Measurements from ENCODE around the gene ST7.

Gene ST7

DNA sequence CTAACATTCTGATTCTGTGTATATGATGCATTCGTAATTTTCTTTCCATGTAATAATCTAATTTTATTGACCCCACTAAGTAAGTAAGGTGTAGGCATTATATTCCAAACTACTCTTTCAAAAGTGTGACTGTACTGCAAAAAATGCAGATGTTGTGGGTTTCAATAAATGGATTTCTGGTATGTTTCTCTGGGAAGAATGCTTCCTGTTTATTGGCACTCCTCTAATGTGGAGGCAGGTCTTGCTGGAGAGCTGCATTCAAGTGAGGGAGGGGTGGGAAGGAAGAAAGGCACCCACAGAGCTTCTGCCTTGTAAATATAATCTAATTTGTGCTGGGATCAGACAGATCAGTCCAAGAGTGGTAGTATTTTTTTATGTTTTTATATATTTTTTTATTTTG, 23.9 kb downstream of the ST7 start:
- no peak for DNase-seq (ENCODE audit: low spot score in 2 of 2)
- no peaks in the 10 kb centered on the region for H3K27me3 ChIP-seq (ENCODE audit: low read depth)
- H3K4me3 ChIP-seq = no peak overlapping the region
- in situ Hi-C loops (cut with MboI; ENCODE audit: low sequenced_read_pairs) = no loop called here
- H3K36me3 ChIP-seq (replicated peaks) = no peaks in the 10 kb centered on the region
- 0 out of 2 replicates have a peak, but pooled peaks cover 4% of the 10 kb centered on the region for H3K4me1 ChIP-seq
- no peaks in the 10 kb centered on the region for H3K9me3 ChIP-seq

DNA sequence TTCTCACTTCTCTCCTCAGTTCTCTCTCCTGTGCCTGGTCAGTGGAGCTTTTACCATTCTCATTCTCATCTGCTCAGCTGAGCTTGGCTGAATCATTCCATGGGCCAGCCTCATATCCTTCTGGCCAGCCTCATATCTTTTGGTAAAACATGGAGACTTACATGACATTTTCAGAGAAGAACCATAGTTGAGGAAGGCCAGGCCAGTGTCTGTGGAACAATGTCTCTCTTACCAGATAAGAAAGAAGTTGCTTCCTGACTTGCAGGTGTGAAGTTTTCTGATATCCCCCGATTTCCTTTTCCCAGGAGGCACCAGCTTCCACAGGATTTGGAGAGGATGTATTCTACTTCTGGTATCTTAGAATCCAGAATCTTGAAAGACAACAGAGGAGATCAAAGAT, 24.7 kb downstream of the ST7 start:
- Histone ChIP-seq H3K27me3 (ENCODE audit: low read depth) (no peaks in the 10 kb centered on the region), H3K9me3 (no peaks in the 10 kb centered on the region), H3K36me3 (replicated peaks) (no peaks in the 10 kb centered on the region), H3K4me3 (no peak overlapping the region), H3K4me1 (0 out of 2 replicates have a peak, but pooled peaks cover 4% of the 10 kb centered on the region)
- DNase-seq (ENCODE audit: low spot score in 2 of 2) = no peak
- in situ Hi-C loops (cut with MboI; ENCODE audit: low sequenced_read_pairs) = no loop called here

DNA sequence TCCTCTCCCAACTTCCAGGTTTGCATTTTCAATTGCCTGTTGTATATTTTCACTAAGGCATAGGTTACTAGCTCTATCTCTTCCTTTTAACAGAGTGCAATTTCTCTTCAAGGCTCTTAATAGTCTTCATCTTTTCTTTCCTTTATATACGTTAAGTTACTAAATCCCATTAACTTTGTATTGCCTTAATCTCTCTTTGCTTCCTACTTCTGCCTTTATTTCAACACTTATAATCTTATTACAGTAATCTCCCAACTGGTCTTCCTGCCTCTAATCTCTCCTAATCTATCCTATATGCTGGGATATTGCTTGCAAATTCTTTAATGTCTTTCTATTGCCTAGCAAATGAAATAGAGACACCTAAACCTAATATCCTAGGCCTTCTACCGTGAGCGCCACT, 26.1 kb downstream of the ST7 start:
- no peak overlapping the region for H3K4me3 ChIP-seq
- H3K36me3 ChIP-seq (replicated peaks) = no peaks in the 10 kb centered on the region
- in situ Hi-C loops (cut with MboI; ENCODE audit: low sequenced_read_pairs) = no loop called here
- no peaks in the 10 kb centered on the region for H3K9me3 ChIP-seq
- DNase-seq (ENCODE audit: low spot score in 2 of 2) = peak in 1 of 2 experiments; percentile 59
- 0 out of 2 replicates have a peak, but pooled peaks cover 4% of the 10 kb centered on the region for H3K4me1 ChIP-seq
- no peaks in the 10 kb centered on the region for H3K27me3 ChIP-seq (ENCODE audit: low read depth)

DNA sequence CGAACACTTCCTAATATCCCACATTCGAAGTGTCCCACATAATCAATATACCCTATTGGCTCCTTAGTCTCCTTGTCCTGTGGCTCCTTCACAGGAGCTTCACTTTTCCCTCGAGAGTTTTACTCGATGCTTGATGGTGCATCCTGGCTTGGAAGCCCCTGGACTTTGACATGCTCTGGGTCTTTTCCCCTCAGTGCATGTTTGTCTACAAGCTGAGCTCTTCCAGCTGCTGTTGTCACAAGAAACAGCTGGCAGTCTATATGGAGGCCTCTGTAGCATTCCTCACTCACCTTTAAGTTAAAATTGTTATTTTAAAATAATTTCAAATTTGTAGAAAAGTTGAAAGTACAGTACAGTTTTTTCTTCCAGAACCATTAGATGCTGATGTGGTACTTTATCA, 27.1 kb downstream of the ST7 start:
- no peak overlapping the region for H3K4me3 ChIP-seq
- no peaks in the 10 kb centered on the region for H3K27me3 ChIP-seq (ENCODE audit: low read depth)
- no peaks in the 10 kb centered on the region for H3K36me3 ChIP-seq (replicated peaks)
- DNase-seq (ENCODE audit: low spot score in 2 of 2) = no peak
- 0 out of 2 replicates have a peak, but pooled peaks cover 4% of the 10 kb centered on the region for H3K4me1 ChIP-seq
- H3K9me3 ChIP-seq = no peaks in the 10 kb centered on the region
- in situ Hi-C loops (cut with MboI; ENCODE audit: low sequenced_read_pairs) = no loop called here

DNA sequence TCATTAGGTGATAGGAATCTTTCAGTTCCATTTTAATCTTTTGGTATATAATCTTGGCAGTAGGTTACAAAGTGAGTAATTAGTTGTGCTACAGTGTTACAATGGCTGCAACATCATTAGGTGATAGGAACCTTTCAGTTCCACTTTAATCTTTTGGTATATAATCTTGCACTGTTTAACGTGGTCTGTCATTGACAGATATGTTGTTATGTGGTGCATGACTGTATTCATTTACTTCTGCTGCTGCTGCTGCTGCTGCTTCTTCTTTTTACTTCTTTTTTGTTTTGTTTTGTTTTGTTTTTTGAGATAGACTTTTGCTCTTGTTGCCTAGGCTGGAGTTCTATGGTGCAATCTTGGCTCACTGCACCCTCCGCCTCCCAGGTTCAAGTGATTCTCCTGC, 28.6 kb downstream of the ST7 start:
- Histone ChIP-seq H3K4me3 (no peak overlapping the region), H3K9me3 (no peaks in the 10 kb centered on the region), H3K27me3 (ENCODE audit: low read depth) (no peaks in the 10 kb centered on the region), H3K36me3 (replicated peaks) (no peaks in the 10 kb centered on the region), H3K4me1 (0 out of 2 replicates have a peak, but pooled peaks cover 4% of the 10 kb centered on the region)
- no peak for DNase-seq (ENCODE audit: low spot score in 2 of 2)
- in situ Hi-C loops (cut with MboI; ENCODE audit: low sequenced_read_pairs) = no loop called here

DNA sequence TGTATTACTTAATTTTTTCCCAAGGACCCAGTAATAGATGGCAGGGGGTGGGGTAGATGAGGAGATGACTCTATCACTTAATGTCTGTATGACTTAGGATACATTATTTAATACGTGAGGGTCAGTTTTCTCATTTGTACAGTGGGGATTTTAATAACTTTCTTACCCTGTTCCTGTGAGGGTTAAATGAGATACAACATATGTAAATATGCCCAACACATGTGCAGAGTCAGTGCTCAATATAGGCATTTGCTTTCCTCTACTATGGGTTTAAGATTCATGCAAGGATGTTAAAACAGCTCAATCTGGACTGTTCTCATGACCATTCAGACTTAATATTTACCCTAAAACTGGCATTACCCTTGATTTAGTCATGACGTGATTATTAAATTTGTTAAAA, 31.2 kb downstream of the ST7 start:
- no peak overlapping the region for H3K4me3 ChIP-seq
- no peak for DNase-seq (ENCODE audit: low spot score in 2 of 2)
- H3K4me1 ChIP-seq = 0 out of 2 replicates have a peak, but pooled peaks cover under 1% of the 10 kb centered on the region
- no peaks in the 10 kb centered on the region for H3K27me3 ChIP-seq (ENCODE audit: low read depth)
- in situ Hi-C loops (cut with MboI; ENCODE audit: low sequenced_read_pairs) = no loop called here
- H3K36me3 ChIP-seq (replicated peaks) = no peaks in the 10 kb centered on the region
- no peaks in the 10 kb centered on the region for H3K9me3 ChIP-seq

DNA sequence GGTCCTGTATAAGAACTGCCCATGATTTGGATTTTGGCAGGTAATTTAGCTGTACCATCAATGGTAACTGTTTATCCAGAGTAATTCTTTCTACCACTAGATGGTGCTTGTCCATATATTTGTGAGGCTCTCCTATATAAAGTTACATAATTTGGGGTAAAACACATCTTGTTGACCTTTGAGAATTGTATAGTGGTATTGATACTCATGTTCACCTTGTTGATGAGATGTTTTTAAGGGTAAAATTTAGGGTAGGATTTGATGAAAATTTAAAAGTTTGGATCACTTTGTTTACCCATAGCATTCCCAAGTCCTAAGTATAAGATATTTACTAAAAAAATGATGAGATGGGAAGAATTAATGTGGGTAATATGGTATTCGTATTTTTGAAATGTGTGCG, 31.6 kb downstream of the ST7 start:
- H3K27me3 ChIP-seq (ENCODE audit: low read depth) = no peaks in the 10 kb centered on the region

DNA sequence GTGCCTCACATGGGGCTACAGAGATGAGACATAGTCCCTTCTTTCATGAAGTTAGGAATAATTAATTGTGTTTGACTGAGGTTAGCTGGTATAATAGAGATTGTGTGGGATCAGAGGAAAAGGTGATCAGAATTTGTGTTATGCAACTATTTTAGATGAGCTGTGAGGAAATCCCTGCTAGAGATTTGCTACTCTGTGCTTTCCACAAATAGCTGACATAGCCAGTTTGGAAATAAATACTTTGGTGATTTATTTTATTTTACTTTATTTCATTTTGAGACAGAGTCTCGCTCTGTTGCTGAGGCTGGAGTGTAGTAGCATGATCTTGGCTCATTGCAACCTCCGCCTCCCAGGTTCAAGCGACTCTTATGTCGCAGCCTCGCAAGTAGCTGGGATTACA, 32.3 kb downstream of the ST7 start:
- H3K27me3 ChIP-seq (ENCODE audit: low read depth) = no peaks in the 10 kb centered on the region
- H3K4me1 ChIP-seq = no peaks in the 10 kb centered on the region
- no peak overlapping the region for H3K4me3 ChIP-seq
- no peaks in the 10 kb centered on the region for H3K9me3 ChIP-seq
- in situ Hi-C loops (cut with MboI; ENCODE audit: low sequenced_read_pairs) = no loop called here
- no peak for DNase-seq (ENCODE audit: low spot score in 2 of 2)
- H3K36me3 ChIP-seq (replicated peaks) = no peaks in the 10 kb centered on the region

More for the DNA sequence above, 31.6 kb downstream of the ST7 start:
- Histone ChIP-seq H3K4me1 (no peaks in the 10 kb centered on the region), H3K9me3 (no peaks in the 10 kb centered on the region), H3K36me3 (replicated peaks) (no peaks in the 10 kb centered on the region), H3K4me3 (no peak overlapping the region)
- in situ Hi-C loops (cut with MboI; ENCODE audit: low sequenced_read_pairs) = no loop called here
- peak in 1 of 2 experiments; percentile 34 for DNase-seq (ENCODE audit: low spot score in 2 of 2)

DNA sequence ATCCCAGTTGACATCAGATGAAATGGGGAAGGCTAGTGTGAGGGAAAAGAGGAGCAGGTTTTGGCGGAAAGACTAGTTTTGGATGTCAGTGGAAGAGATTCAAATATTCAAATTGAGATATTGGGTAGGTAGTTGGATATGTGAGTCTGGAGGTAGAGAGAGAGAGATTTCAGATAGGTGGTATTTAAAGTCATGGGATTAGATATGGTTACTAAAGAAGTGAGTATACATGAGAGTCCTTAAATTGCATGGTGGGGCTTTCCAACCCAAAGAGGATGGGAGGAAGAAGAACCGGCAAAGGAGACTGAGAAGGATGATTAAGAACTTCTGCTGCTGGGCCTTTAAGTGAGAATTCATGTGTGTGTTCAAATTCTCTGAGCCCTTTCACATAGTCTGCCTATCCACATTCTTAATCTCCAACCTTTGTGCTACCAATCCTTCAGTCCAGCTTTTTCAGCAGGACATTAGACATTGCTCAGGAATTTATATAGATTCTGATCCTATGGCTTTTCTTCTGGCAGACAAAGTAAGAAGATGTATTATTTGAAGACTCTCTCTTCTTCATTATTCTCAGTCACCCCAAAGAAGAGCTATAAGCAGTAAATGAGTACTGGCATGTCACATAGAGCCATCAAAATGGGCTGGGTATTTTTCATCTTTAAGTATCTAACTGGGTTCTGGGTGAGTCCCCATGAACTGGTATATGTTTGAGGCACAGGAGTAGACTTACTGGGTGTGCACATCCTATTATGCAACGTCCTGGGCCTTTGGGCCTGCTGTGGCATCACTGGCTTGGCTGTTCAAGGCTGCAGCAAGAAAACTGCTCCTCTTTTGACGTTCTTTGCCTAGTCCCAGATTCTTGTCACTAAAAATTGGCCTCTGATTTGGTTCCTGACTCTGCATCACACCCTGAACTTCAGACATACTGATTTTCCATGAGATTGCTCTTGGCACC, 33.6 kb downstream of the ST7 start:
- no peaks in the 10 kb centered on the region for H3K27me3 ChIP-seq (ENCODE audit: low read depth)
- in situ Hi-C loops (cut with MboI; ENCODE audit: low sequenced_read_pairs) = no loop called here
- DNase-seq (ENCODE audit: low spot score in 2 of 2) = no peak
- no peaks in the 10 kb centered on the region for H3K36me3 ChIP-seq (replicated peaks)
- H3K4me3 ChIP-seq = no peak overlapping the region
- 0 out of 2 replicates have a peak, but pooled peaks cover under 1% of the 10 kb centered on the region for H3K9me3 ChIP-seq
- no peaks in the 10 kb centered on the region for H3K4me1 ChIP-seq

DNA sequence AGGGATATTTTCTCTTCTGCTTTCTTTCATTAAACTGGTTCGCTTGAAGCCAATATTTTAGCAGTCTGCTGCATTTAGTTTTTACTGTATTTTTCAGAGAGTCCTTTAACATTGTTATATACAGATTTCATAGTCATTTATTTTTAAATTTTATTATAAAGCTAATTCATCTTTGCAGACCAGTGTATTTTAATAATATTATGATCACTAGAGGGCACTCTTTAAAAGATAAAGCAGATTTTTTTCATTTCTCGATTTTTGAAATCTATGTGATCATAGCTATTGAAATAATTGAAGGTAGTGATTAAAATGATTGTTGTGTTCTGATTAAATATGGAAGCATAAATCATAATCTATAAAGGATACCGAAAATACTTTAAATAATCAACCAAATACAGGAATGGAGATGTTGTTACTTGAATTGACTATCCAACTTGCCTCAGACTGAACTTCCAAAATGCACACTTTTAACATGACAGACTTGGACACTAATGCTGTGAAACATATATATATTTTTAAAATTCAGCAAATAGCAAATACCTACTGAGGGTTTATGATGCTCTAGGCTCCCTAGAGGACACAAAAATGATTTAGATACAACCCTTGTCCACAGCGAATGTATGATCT, 35.2 kb downstream of the ST7 start:
- in situ Hi-C loops (cut with MboI; ENCODE audit: low sequenced_read_pairs) = no loop called here

DNA sequence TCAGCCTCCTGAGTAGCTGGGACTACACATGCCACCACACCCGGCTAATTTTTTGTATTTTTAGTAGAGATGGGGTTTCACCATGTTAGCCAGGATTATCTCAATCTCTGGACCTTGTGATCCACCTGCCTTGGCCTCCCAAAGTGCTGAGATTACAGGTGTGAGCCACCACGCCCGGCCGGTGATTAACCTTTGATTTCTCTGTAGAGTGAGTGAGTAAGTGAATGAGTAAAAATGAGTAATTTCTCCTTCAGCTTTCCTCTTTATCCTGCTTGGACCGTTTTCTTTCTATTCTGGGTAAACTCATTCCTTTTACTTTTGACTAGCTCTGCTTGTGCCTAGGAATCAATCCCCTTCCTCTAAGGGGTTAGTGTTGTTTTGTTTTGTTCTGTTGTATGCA, 36.8 kb downstream of the ST7 start:
- Histone ChIP-seq H3K9me3 (0 out of 2 replicates have a peak, but pooled peaks cover 5% of the 10 kb centered on the region), H3K27me3 (ENCODE audit: low read depth) (no peaks in the 10 kb centered on the region), H3K4me1 (no peaks in the 10 kb centered on the region), H3K4me3 (no peak overlapping the region), H3K36me3 (replicated peaks) (no peaks in the 10 kb centered on the region)
- in situ Hi-C loops (cut with MboI; ENCODE audit: low sequenced_read_pairs) = loop anchor here (10.0 kb wide), 1 partner anchor 125 kb away; no protein-coding TSS in a partner anchor
- no peak for DNase-seq (ENCODE audit: low spot score in 2 of 2)

More for the DNA sequence above, 35.2 kb downstream of the ST7 start:
- no peak for DNase-seq (ENCODE audit: low spot score in 2 of 2)
- Histone ChIP-seq H3K4me3 (no peak overlapping the region), H3K4me1 (no peaks in the 10 kb centered on the region), H3K9me3 (0 out of 2 replicates have a peak, but pooled peaks cover 5% of the 10 kb centered on the region), H3K36me3 (replicated peaks) (no peaks in the 10 kb centered on the region), H3K27me3 (ENCODE audit: low read depth) (no peaks in the 10 kb centered on the region)

DNA sequence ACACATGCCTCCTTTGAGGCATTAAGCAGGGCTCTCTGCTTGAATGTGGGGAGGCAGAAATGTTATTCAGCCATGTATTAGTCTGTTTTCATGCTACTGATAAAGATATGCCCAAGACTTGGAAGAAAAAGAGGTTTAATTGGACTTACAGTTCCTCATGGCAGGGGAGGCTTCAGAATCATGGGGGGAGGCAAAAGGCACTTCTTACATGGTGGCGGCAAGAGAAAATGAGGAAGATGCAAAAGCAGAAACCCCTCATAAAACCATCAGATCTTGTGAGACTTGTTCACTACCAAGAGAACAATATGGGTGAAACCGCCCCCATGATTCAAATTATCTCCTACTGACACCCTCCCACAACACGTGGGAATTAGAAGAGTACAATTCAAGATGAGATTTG, 37.9 kb downstream of the ST7 start:
- 0 out of 2 replicates have a peak, but pooled peaks cover 5% of the 10 kb centered on the region for H3K9me3 ChIP-seq
- in situ Hi-C loops (cut with MboI; ENCODE audit: low sequenced_read_pairs) = loop anchor here (10.0 kb wide), 1 partner anchor 124 kb away; no protein-coding TSS in a partner anchor
- H3K27me3 ChIP-seq (ENCODE audit: low read depth) = no peaks in the 10 kb centered on the region
- DNase-seq (ENCODE audit: low spot score in 2 of 2) = no peak
- no peaks in the 10 kb centered on the region for H3K4me1 ChIP-seq
- no peaks in the 10 kb centered on the region for H3K36me3 ChIP-seq (replicated peaks)
- H3K4me3 ChIP-seq = no peak overlapping the region

DNA sequence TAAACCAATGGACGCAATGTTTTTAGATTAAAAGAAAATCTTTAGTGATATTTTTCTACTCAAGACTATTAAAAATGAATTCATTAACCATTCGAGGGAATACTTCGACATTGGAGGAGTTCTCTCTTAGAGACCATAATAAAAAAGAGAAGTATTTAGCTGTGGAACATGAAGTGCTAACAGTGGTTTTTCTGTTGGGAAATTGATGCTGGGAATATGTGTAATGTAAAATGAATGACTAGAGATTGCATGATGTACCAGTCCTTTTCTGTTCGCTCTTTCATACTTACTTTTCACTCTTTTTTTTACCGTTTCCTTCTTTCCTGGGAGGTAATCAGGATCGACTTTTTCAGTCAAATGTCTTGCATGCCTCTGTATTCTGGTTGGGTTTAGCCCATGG, 41.3 kb downstream of the ST7 start:
- no peaks in the 10 kb centered on the region for H3K36me3 ChIP-seq (replicated peaks)
- in situ Hi-C loops (cut with MboI; ENCODE audit: low sequenced_read_pairs) = loop anchor here (10.0 kb wide), 1 partner anchor 120 kb away; no protein-coding TSS in a partner anchor
- H3K9me3 ChIP-seq = 0 out of 2 replicates have a peak, but pooled peaks cover 5% of the 10 kb centered on the region
- no peaks in the 10 kb centered on the region for H3K4me1 ChIP-seq
- no peak for DNase-seq (ENCODE audit: low spot score in 2 of 2)
- H3K27me3 ChIP-seq (ENCODE audit: low read depth) = no peaks in the 10 kb centered on the region
- H3K4me3 ChIP-seq = no peak overlapping the region

DNA sequence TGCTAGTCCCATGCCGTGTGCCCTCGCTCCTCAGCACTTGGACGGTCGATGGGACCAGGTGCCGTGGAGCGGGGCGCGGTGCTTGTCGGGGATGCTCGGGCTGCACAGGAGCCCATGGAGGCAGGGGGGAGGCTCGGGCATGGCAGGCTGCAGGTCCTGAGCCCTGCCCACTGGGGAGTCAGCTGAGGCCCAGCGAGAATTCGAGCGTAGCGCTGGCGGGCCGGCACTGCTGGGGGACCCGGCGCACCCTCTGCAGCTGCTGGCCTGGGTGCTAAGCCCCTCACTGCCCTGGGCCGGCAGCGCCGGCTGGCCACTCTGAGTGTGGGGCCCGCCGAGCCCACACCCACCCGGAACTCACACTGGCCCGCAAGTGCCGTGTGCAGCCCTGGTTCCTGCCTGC, 44.7 kb downstream of the ST7 start:
- DNase-seq (ENCODE audit: low spot score in 2 of 2) = no peak
- H3K36me3 ChIP-seq (replicated peaks) = no peaks in the 10 kb centered on the region
- H3K4me3 ChIP-seq = no peak overlapping the region
- in situ Hi-C loops (cut with MboI; ENCODE audit: low sequenced_read_pairs) = loop anchor here (10.0 kb wide), 1 partner anchor 117 kb away; no protein-coding TSS in a partner anchor
- no peaks in the 10 kb centered on the region for H3K9me3 ChIP-seq
- H3K4me1 ChIP-seq = no peaks in the 10 kb centered on the region
- no peaks in the 10 kb centered on the region for H3K27me3 ChIP-seq (ENCODE audit: low read depth)
